ENCODE results near the gene METTL23.
"Not testable (repeated sequence)": the region's sequence is repeated elsewhere in the genome, so short reads cannot be mapped to it uniquely, and the experiment has no call there.

Gene METTL23

GRCh38 chr17:76722279-76722678 is 4.4 kb upstream of the METTL23 start:
- no peak overlapping the region for H3K9ac ChIP-seq (ENCODE audit: low read length)

GRCh38 chr17:76722977-76723376 is 3.7 kb upstream of the METTL23 start:
- H3K27me3 ChIP-seq (ENCODE audit: control insufficient read depth, insufficient read depth, low read length); H3K9ac ChIP-seq (ENCODE audit: low read length); H3K27ac ChIP-seq (ENCODE audit: low read depth, low read length); H3K4me3 ChIP-seq (ENCODE audit: low read length): not testable (repeated sequence)
- Histone ChIP-seq H3K4me1 (ENCODE audit: control insufficient read depth, insufficient read depth, low read length) (peaks cover 25% of the 10 kb centered on the region), H3K36me3 (ENCODE audit: control insufficient read depth, insufficient read depth, low read length) (peaks cover 41% of the 10 kb centered on the region)

More at GRCh38 chr17:76722279-76722678, 4.4 kb upstream of the METTL23 start:
- peaks cover 41% of the 10 kb centered on the region for H3K36me3 ChIP-seq (ENCODE audit: control insufficient read depth, insufficient read depth, low read length)
- H3K27me3 ChIP-seq (ENCODE audit: control insufficient read depth, insufficient read depth, low read length), result no peaks in the 10 kb centered on the region
- peaks cover 18% of the 10 kb centered on the region for H3K4me1 ChIP-seq (ENCODE audit: control insufficient read depth, insufficient read depth, low read length)
- H3K4me3 ChIP-seq (ENCODE audit: low read length), result no peak overlapping the region
- H3K27ac ChIP-seq (ENCODE audit: low read depth, low read length), result no peak overlapping the region

- Histone ChIP-seq H3K27ac (ENCODE audit: low read depth, low read length) (peak overlapping the region; percentile 36), H3K9ac (ENCODE audit: low read length) (no peak overlapping the region), H3K4me1 (ENCODE audit: control insufficient read depth, insufficient read depth, low read length) (peaks cover 27% of the 10 kb centered on the region), H3K27me3 (ENCODE audit: control insufficient read depth, insufficient read depth, low read length) (no peaks in the 10 kb centered on the region), H3K4me3 (ENCODE audit: low read length) (no peak overlapping the region), H3K36me3 (ENCODE audit: control insufficient read depth, insufficient read depth, low read length) (peaks cover 33% of the 10 kb centered on the region)
Measured at GRCh38 chr17:76723812-76724211, 2.8 kb upstream of the METTL23 start.

GRCh38 chr17:76725580-76726230 is 934 bp upstream of the METTL23 start:
- no peaks in the 10 kb centered on the region for H3K27me3 ChIP-seq (ENCODE audit: control insufficient read depth, insufficient read depth, low read length)
- peak overlapping the region; percentile 99 for H3K27ac ChIP-seq (ENCODE audit: low read depth, low read length)
- peak overlapping the region; percentile 96 for H3K4me3 ChIP-seq (ENCODE audit: low read length)
- peaks cover 22% of the 10 kb centered on the region for H3K36me3 ChIP-seq (ENCODE audit: control insufficient read depth, insufficient read depth, low read length)
- peaks cover 27% of the 10 kb centered on the region for H3K4me1 ChIP-seq (ENCODE audit: control insufficient read depth, insufficient read depth, low read length)
- peak overlapping the region; percentile 93 for H3K9ac ChIP-seq (ENCODE audit: low read length)

GRCh38 chr17:76726231-76726775 is 336 bp upstream of the METTL23 start, which contains the start of gene JMJD6:
Gene JMJD6, minus strand, starts transcription at chr17:76726606. Its CDS starts 131 bp downstream, at chr17:76726475.
- peaks cover 27% of the 10 kb centered on the region for H3K4me1 ChIP-seq (ENCODE audit: control insufficient read depth, insufficient read depth, low read length)
- H3K9ac ChIP-seq (ENCODE audit: low read length), result peak within 1 kb of the TSS; percentile 93
- H3K36me3 ChIP-seq (ENCODE audit: control insufficient read depth, insufficient read depth, low read length), result peaks cover 16% of the 10 kb centered on the region
- H3K27ac ChIP-seq (ENCODE audit: low read depth, low read length), result peak within 1 kb of the TSS; percentile 99
- H3K4me3 ChIP-seq (ENCODE audit: low read length), result peak within 1 kb of the TSS; percentile 96
- no peaks in the 10 kb centered on the region for H3K27me3 ChIP-seq (ENCODE audit: control insufficient read depth, insufficient read depth, low read length)

- Histone ChIP-seq H3K27me3 (ENCODE audit: control insufficient read depth, insufficient read depth, low read length) (no peaks in the 10 kb centered on the region), H3K27ac (ENCODE audit: low read depth, low read length) (no peak overlapping the region), H3K36me3 (ENCODE audit: control insufficient read depth, insufficient read depth, low read length) (peaks cover 13% of the 10 kb centered on the region), H3K9ac (ENCODE audit: low read length) (no peak overlapping the region), H3K4me1 (ENCODE audit: control insufficient read depth, insufficient read depth, low read length) (peaks cover 29% of the 10 kb centered on the region), H3K4me3 (ENCODE audit: low read length) (peak overlapping the region; percentile 96)
Measured at GRCh38 chr17:76727745-76728456, 1.3 kb downstream of the METTL23 start.

GRCh38 chr17:76731800-76732733 is 5.4 kb downstream of the METTL23 start:
- H3K27ac ChIP-seq (ENCODE audit: low read depth, low read length); H3K27me3 ChIP-seq (ENCODE audit: control insufficient read depth, insufficient read depth, low read length); H3K4me3 ChIP-seq (ENCODE audit: low read length); H3K9ac ChIP-seq (ENCODE audit: low read length): not testable (repeated sequence)
- H3K36me3 ChIP-seq (ENCODE audit: control insufficient read depth, insufficient read depth, low read length), result peaks cover 28% of the 10 kb centered on the region
- peaks cover 38% of the 10 kb centered on the region for H3K4me1 ChIP-seq (ENCODE audit: control insufficient read depth, insufficient read depth, low read length)

- Histone ChIP-seq H3K9ac (ENCODE audit: low read length) (no peak overlapping the region), H3K4me3 (ENCODE audit: low read length) (no peak overlapping the region), H3K36me3 (ENCODE audit: control insufficient read depth, insufficient read depth, low read length) (peaks cover 28% of the 10 kb centered on the region), H3K27me3 (ENCODE audit: control insufficient read depth, insufficient read depth, low read length) (no peaks in the 10 kb centered on the region), H3K4me1 (ENCODE audit: control insufficient read depth, insufficient read depth, low read length) (peaks cover 30% of the 10 kb centered on the region), H3K27ac (ENCODE audit: low read depth, low read length) (no peak overlapping the region)
Measured at GRCh38 chr17:76732734-76733617, 6.3 kb downstream of the METTL23 start.

- Histone ChIP-seq H3K27ac (ENCODE audit: low read depth, low read length) (no peak overlapping the region), H3K4me1 (ENCODE audit: control insufficient read depth, insufficient read depth, low read length) (peaks cover 34% of the 10 kb centered on the region), H3K9ac (ENCODE audit: low read length) (no peak overlapping the region), H3K27me3 (ENCODE audit: control insufficient read depth, insufficient read depth, low read length) (no peaks in the 10 kb centered on the region), H3K4me3 (ENCODE audit: low read length) (no peak overlapping the region), H3K36me3 (ENCODE audit: control insufficient read depth, insufficient read depth, low read length) (peaks cover 28% of the 10 kb centered on the region)
Measured at GRCh38 chr17:76733618-76733957, 6.9 kb downstream of the METTL23 start.

- Histone ChIP-seq H3K27ac (ENCODE audit: low read depth, low read length) (no peak overlapping the region), H3K4me1 (ENCODE audit: control insufficient read depth, insufficient read depth, low read length) (peaks cover 41% of the 10 kb centered on the region), H3K4me3 (ENCODE audit: low read length) (peak overlapping the region; percentile 28), H3K36me3 (ENCODE audit: control insufficient read depth, insufficient read depth, low read length) (peaks cover 28% of the 10 kb centered on the region), H3K27me3 (ENCODE audit: control insufficient read depth, insufficient read depth, low read length) (no peaks in the 10 kb centered on the region), H3K9ac (ENCODE audit: low read length) (no peak overlapping the region)
Measured at GRCh38 chr17:76734080-76734840, 7.6 kb downstream of the METTL23 start.

- Histone ChIP-seq H3K4me1 (ENCODE audit: control insufficient read depth, insufficient read depth, low read length) (peaks cover 46% of the 10 kb centered on the region), H3K36me3 (ENCODE audit: control insufficient read depth, insufficient read depth, low read length) (peaks cover 28% of the 10 kb centered on the region), H3K27ac (ENCODE audit: low read depth, low read length) (no peak overlapping the region), H3K4me3 (ENCODE audit: low read length) (peak overlapping the region; percentile 99), H3K9ac (ENCODE audit: low read length) (no peak overlapping the region), H3K27me3 (ENCODE audit: control insufficient read depth, insufficient read depth, low read length) (no peaks in the 10 kb centered on the region)
Measured at GRCh38 chr17:76735006-76735405, 8.4 kb downstream of the METTL23 start.

All from rectal smooth muscle tissue (tissue), 1 donor.